PC-3 (cell line): ENCODE data around the gene MAP3K5. TPM values are rescaled to one million over a fixed set of nuclear protein-coding genes. Genes with fewer than 3 reads are reported as not detected.

Source experiments
- ATAC-seq: fragments of 200-7000 bp; cut with Tn5 transposase; 2 replicates; pipeline ENCODE4 v1.9.1; 2020; ENCODE audit warnings: mild to moderate bottlenecking, moderate library complexity
- BruUV-seq: library from RNA; stranded (reverse); fragments of 400-500 nt; replicated peaks from 2 replicates; lab custom pipeline; 2021; lab: Mats Ljungman, UMichigan
- CTCF ChIA-PET: fragments of 300-600 bp; sonication (Branson Sonifier 250); formaldehyde crosslinking; loops from one replicate; lab custom pipeline; 2022; ENCODE audit warnings: antibody characterized with exemption; lab: Charles Lee
- POLR2A ChIA-PET: fragments of 300-600 bp; sonication (Branson Sonifier 250); formaldehyde crosslinking; loops from one replicate; lab custom pipeline; 2022; ENCODE audit warnings: antibody characterized with exemption; ENCODE audit not compliant: unreplicated experiment; lab: Charles Lee
- DNase-seq: peaks from one replicate; pipeline ENCODE4 v3.0.0-alpha.2; 2015
- H2AFZ ChIP-seq: fragments of 300-600 bp; sonication (generic); 2 replicates; pipeline ENCODE4 v1.6.0; 2016; ENCODE audit warnings: antibody characterized with exemption, low read length
- H3F3A ChIP-seq: fragments of 300-600 bp; sonication (generic); one replicate; pipeline ENCODE4 v1.6.0; 2017; ENCODE audit warnings: antibody characterized with exemption, low read length, control low read depth, mild to moderate bottlenecking; ENCODE audit not compliant: unreplicated experiment
- H3K27ac ChIP-seq: fragments of 300-600 bp; sonication (generic); 2 replicates; pipeline ENCODE4 v1.5.1; 2016; ENCODE audit warnings: mild to moderate bottlenecking, low read length
- H3K27me3 ChIP-seq: fragments of 300-600 bp; sonication (generic); 2 replicates; pipeline ENCODE4 v1.6.1; 2016; ENCODE audit warnings: low read length, mixed read lengths
- H3K36me3 ChIP-seq: fragments of 300-600 bp; sonication (generic); 2 replicates; pipeline ENCODE4 v1.6.1; 2016; ENCODE audit warnings: low read depth, mixed run types, low read length, mixed read lengths
- H3K4me1 ChIP-seq: fragments of 300-600 bp; sonication (generic); 2 replicates; pipeline ENCODE4 v1.5.1; 2016; ENCODE audit warnings: low read length; ENCODE audit not compliant: insufficient read depth
- H3K4me2 ChIP-seq: fragments of 300-600 bp; sonication (generic); 2 replicates; pipeline ENCODE4 v1.6.0; 2016; ENCODE audit warnings: low read length
- H3K4me3 ChIP-seq: fragments of 300-600 bp; sonication (generic); 2 replicates; pipeline ENCODE4 v1.5.1; 2016; ENCODE audit warnings: mild to moderate bottlenecking, low read length, mixed read lengths
- H3K79me2 ChIP-seq: fragments of 300-600 bp; sonication (generic); 2 replicates; pipeline ENCODE4 v1.6.1; 2017; ENCODE audit warnings: low read length, mixed read lengths
- H3K9ac ChIP-seq: fragments of 300-600 bp; sonication (generic); 2 replicates; pipeline ENCODE4 v1.6.0; 2016; ENCODE audit warnings: mild to moderate bottlenecking, low read length
- H3K9me2 ChIP-seq: fragments of 300-600 bp; sonication (generic); replicated peaks from 2 replicates; pipeline ENCODE4 v1.6.1; 2016; ENCODE audit warnings: mixed run types, low read length, mixed read lengths
- H3K9me3 ChIP-seq: fragments of 300-600 bp; sonication (generic); 2 replicates; pipeline ENCODE4 v1.6.1; 2016; ENCODE audit warnings: low read length, mixed read lengths
- H4K20me1 ChIP-seq: fragments of 300-600 bp; sonication (generic); 2 replicates; pipeline ENCODE4 v1.6.1; 2016; ENCODE audit warnings: low read length, mixed read lengths
- EZH2 ChIP-seq: fragments of 300-600 bp; sonication (generic); IDR thresholded peaks from one replicate; pipeline ENCODE4 v1.6.1; 2017; ENCODE audit warnings: antibody characterized with exemption, mild to moderate bottlenecking, low read length; ENCODE audit not compliant: unreplicated experiment
- EZH2phosphoT487 ChIP-seq: fragments of 300-600 bp; sonication (generic); IDR thresholded peaks from 2 replicates; pipeline ENCODE4 v1.6.1; 2018; ENCODE audit warnings: mild to moderate bottlenecking, antibody characterized with exemption, low read length, borderline replicate concordance
- intact Hi-C: fragments of 100-400 bp; cut with micrococcal nuclease; formaldehyde crosslinking; loops from 2 replicates; pipeline ENCODE4 v1.9.0; 2023
- total RNA-seq: library from RNA; depleted of rRNA; stranded (reverse); fragments of >200 nt; gene quantifications from 2 replicates; pipeline ENCODE4 v1.2.3, GENCODE V29; 2014
- TF ChIP-seq, protein P1 (sequence below): fragments of 300-600 bp; sonication (generic); conservative IDR thresholded peaks from 2 replicates; pipeline ENCODE4 v1.5.1; 2017; ENCODE audit warnings: antibody characterized with exemption, low read depth, mild to moderate bottlenecking, low read length

Gene MAP3K5
- total RNA-seq, 1 experiment from 2014 or later, result 4.3 TPM

GRCh38 chr6:136659991-136660499 lies 132.2 kb downstream of the MAP3K5 start:
- H3K79me2 ChIP-seq, result no peaks in the 10 kb centered on the region
- no peaks in the 10 kb centered on the region for H3K9me2 ChIP-seq
- H3F3A ChIP-seq, result no peaks in the 10 kb centered on the region
- H3K4me1 ChIP-seq, result no peaks in the 10 kb centered on the region
- H3K9me3 ChIP-seq, result no peaks in the 10 kb centered on the region
- TF ChIP-seq, protein P1, sequence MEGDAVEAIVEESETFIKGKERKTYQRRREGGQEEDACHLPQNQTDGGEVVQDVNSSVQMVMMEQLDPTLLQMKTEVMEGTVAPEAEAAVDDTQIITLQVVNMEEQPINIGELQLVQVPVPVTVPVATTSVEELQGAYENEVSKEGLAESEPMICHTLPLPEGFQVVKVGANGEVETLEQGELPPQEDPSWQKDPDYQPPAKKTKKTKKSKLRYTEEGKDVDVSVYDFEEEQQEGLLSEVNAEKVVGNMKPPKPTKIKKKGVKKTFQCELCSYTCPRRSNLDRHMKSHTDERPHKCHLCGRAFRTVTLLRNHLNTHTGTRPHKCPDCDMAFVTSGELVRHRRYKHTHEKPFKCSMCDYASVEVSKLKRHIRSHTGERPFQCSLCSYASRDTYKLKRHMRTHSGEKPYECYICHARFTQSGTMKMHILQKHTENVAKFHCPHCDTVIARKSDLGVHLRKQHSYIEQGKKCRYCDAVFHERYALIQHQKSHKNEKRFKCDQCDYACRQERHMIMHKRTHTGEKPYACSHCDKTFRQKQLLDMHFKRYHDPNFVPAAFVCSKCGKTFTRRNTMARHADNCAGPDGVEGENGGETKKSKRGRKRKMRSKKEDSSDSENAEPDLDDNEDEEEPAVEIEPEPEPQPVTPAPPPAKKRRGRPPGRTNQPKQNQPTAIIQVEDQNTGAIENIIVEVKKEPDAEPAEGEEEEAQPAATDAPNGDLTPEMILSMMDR, result no peak
- no peak for TF ChIP-seq EZH2
- TF ChIP-seq EZH2phosphoT487, result no peak
- H3K27ac ChIP-seq, result no peak overlapping the region
- intact Hi-C loops, result loop anchor here (10.0 kb wide), 1 partner anchor 55 kb away; no protein-coding TSS in a partner anchor
- H3K4me2 ChIP-seq, result no peak overlapping the region
- H3K27me3 ChIP-seq, result no peaks in the 10 kb centered on the region
- H4K20me1 ChIP-seq, result no peaks in the 10 kb centered on the region
- POLR2A ChIA-PET, result no interaction called here
- CTCF ChIA-PET, result no interaction called here
- H3K4me3 ChIP-seq, result no peak overlapping the region
- no peak for DNase-seq
- H2AFZ ChIP-seq, result no peak overlapping the region
- H3K9ac ChIP-seq, result no peak overlapping the region
- no peaks in the 10 kb centered on the region for H3K36me3 ChIP-seq
- no peak for ATAC-seq
- BruUV-seq, result no TSS peak

DNA sequence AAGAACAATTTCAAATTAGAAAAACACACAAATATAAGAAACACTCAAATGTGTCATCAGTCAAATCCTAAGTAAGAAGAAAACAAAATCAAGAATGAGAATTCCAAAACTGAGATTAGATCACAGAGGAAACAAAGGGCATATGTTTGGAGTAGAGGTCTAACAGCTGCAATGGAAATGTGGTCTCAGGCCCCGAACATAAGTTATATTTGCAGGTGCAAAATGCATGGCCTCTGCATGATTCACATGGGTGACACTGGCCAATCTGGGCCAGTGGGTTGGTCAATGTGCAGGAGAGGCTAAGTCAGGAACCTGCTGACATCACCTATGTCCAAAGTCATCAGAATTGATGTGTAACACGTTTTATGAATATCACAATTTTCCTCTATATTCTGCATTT lies 133.6 kb downstream of the MAP3K5 start:
- H3K9me3 ChIP-seq, result no peaks in the 10 kb centered on the region
- POLR2A ChIA-PET, result no interaction called here
- no peaks in the 10 kb centered on the region for H3K9me2 ChIP-seq
- CTCF ChIA-PET, result no interaction called here
- no peaks in the 10 kb centered on the region for H3K27me3 ChIP-seq
- no peaks in the 10 kb centered on the region for H3K79me2 ChIP-seq
- BruUV-seq, result no TSS peak
- no peaks in the 10 kb centered on the region for H3K36me3 ChIP-seq
- DNase-seq (no peak), ATAC-seq (no peak)
- H3F3A ChIP-seq, result no peaks in the 10 kb centered on the region
- H3K4me3 ChIP-seq, result no peak overlapping the region
- intact Hi-C loops, result no loop called here
- no peak overlapping the region for H3K27ac ChIP-seq
- no peaks in the 10 kb centered on the region for H4K20me1 ChIP-seq
- no peak overlapping the region for H3K4me2 ChIP-seq
- no peak overlapping the region for H3K9ac ChIP-seq
- no peaks in the 10 kb centered on the region for H3K4me1 ChIP-seq
- H2AFZ ChIP-seq, result no peak overlapping the region
- TF ChIP-seq EZH2phosphoT487 (no peak), EZH2 (no peak)
- TF ChIP-seq, protein P1, result no peak

GRCh38 chr6:136657666-136658065 lies 134.6 kb downstream of the MAP3K5 start:
- Histone ChIP-seq H4K20me1 (no peaks in the 10 kb centered on the region), H3K9me3 (no peaks in the 10 kb centered on the region), H3K4me3 (no peak overlapping the region), H3K36me3 (no peaks in the 10 kb centered on the region), H3K4me2 (no peak overlapping the region), H3K27me3 (no peaks in the 10 kb centered on the region), H3K9me2 (no peaks in the 10 kb centered on the region), H3F3A (no peaks in the 10 kb centered on the region), H3K4me1 (no peaks in the 10 kb centered on the region), H3K27ac (no peak overlapping the region), H2AFZ (no peak overlapping the region), H3K9ac (no peak overlapping the region), H3K79me2 (no peaks in the 10 kb centered on the region)
- intact Hi-C loops, result no loop called here
- DNase-seq (no peak), ATAC-seq (no peak)
- POLR2A ChIA-PET, result no interaction called here
- TF ChIP-seq, protein P1, result no peak
- TF ChIP-seq EZH2phosphoT487, result no peak
- no peak for TF ChIP-seq EZH2
- BruUV-seq, result no TSS peak
- CTCF ChIA-PET, result no interaction called here
